Measurements from ENCODE around the gene KIAA0825.

The KIAA0825 gene

DNA sequence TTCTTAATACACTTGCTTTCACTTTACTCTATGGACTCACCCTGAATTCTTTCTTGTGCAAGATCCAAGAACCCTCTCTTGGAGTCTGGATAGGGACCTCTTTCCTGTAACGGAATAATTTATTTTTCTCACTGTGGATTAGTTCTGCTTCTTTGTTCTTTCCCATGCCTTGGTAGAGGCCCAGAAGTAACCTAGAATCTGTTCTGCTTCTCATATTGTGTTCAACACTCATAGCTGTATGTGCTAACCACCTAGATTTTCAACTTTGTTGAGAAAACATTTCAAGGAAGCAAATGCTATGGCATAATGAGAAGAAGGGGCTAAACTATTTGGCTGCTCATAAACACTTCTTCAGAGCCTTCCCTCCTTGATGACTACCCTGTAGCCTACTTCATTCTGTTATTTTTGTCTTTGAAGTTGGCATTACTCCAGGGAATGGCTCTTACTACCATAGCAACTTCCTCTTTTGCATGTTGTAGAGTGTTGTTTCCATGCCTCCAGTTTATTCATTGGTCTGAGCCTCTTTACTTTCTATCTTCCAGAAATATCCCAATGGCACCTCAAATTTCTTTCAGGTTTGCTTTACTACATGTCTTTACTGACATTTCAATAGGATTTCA, 74.3 kb downstream of the KIAA0825 start:
- Histone ChIP-seq H3K4me3 (ENCODE audit: low read depth in 1 of 2, low read length in 2 of 2) (no peak overlapping the region), H3K27me3 (ENCODE audit: insufficient read depth, low read length, poor library complexity) (no peaks in the 10 kb centered on the region), H3K9ac (ENCODE audit: low read depth, low read length) (no peak overlapping the region), H3K4me2 (ENCODE audit: insufficient read depth, low read length) (no peak overlapping the region), H3K9me3 (ENCODE audit: insufficient read depth, low read length, severe bottlenecking) (peaks cover 28% of the 10 kb centered on the region), H3K79me2 (ENCODE audit: insufficient read depth, low read length) (no peaks in the 10 kb centered on the region), H3K27ac (ENCODE audit: low read length) (no peak overlapping the region), H3K36me3 (ENCODE audit: insufficient read depth, low read length) (no peaks in the 10 kb centered on the region), H2AFZ (ENCODE audit: low read depth, low read length) (no peak overlapping the region), H3K4me1 (ENCODE audit: insufficient read depth, low read length) (no peaks in the 10 kb centered on the region), H4K20me1 (ENCODE audit: insufficient read depth, low read length) (no peaks in the 10 kb centered on the region)
- TF ChIP-seq, protein P1, sequence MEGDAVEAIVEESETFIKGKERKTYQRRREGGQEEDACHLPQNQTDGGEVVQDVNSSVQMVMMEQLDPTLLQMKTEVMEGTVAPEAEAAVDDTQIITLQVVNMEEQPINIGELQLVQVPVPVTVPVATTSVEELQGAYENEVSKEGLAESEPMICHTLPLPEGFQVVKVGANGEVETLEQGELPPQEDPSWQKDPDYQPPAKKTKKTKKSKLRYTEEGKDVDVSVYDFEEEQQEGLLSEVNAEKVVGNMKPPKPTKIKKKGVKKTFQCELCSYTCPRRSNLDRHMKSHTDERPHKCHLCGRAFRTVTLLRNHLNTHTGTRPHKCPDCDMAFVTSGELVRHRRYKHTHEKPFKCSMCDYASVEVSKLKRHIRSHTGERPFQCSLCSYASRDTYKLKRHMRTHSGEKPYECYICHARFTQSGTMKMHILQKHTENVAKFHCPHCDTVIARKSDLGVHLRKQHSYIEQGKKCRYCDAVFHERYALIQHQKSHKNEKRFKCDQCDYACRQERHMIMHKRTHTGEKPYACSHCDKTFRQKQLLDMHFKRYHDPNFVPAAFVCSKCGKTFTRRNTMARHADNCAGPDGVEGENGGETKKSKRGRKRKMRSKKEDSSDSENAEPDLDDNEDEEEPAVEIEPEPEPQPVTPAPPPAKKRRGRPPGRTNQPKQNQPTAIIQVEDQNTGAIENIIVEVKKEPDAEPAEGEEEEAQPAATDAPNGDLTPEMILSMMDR (IDR thresholded peaks at IDR 0.05; ENCODE audit: borderline replicate concordance, extremely low read depth, low read length, poor library complexity, severe bottlenecking), result no peak
- no peak for TF ChIP-seq EZH2 (IDR thresholded peaks at IDR 0.05; ENCODE audit: borderline replicate concordance, low read depth, low read length, severe bottlenecking)
- ATAC-seq (ENCODE audit: insufficient read depth, low read depth), result no peak
- DNase-seq, result no peak

DNA sequence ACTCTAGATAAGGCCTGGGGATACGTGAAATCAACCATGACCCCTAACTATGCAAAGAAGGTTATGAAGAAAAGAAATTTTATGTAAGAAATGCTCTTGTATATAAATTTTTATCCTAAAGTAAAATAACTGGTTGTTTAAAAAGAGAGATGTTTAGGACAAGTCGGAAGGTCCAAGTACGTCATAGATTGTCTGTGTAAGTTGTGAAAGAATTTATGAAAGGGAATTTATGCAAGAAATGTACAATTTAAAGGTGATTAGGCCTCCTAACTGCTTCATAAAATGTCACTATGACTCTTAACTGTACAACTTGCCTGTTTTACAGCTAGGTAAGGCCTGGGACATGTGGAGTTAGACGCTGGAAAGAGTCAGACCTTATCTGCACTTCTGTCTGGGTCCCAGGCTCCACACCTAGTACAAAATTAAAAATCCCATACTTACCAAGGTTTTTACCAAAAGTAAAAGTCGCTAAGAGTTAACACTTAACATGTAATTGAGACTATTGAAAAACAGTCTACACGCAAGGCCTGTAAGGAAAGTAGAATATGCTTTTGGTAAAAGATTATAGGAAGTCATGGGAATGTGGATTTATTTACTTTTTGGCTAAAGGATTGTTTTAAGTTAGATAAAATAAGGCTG, 77.4 kb downstream of the KIAA0825 start:
- Histone ChIP-seq H3K4me1 (ENCODE audit: insufficient read depth, low read length) (no peaks in the 10 kb centered on the region), H2AFZ (ENCODE audit: low read depth, low read length) (no peak overlapping the region), H3K9ac (ENCODE audit: low read depth, low read length) (no peak overlapping the region), H3K79me2 (ENCODE audit: insufficient read depth, low read length) (no peaks in the 10 kb centered on the region), H3K27me3 (ENCODE audit: insufficient read depth, low read length, poor library complexity) (no peaks in the 10 kb centered on the region), H3K9me3 (ENCODE audit: insufficient read depth, low read length, severe bottlenecking) (peaks cover 36% of the 10 kb centered on the region), H4K20me1 (ENCODE audit: insufficient read depth, low read length) (no peaks in the 10 kb centered on the region), H3K4me2 (ENCODE audit: insufficient read depth, low read length) (no peak overlapping the region), H3K36me3 (ENCODE audit: insufficient read depth, low read length) (no peaks in the 10 kb centered on the region), H3K4me3 (ENCODE audit: low read depth in 1 of 2, low read length in 2 of 2) (no peak overlapping the region), H3K27ac (ENCODE audit: low read length) (no peak overlapping the region)
- DNase-seq, result no peak
- ATAC-seq (ENCODE audit: insufficient read depth, low read depth), result no peak
- TF ChIP-seq, protein P1 (IDR thresholded peaks at IDR 0.05; ENCODE audit: borderline replicate concordance, extremely low read depth, low read length, poor library complexity, severe bottlenecking), result no peak
- no peak for TF ChIP-seq EZH2 (IDR thresholded peaks at IDR 0.05; ENCODE audit: borderline replicate concordance, low read depth, low read length, severe bottlenecking)

DNA sequence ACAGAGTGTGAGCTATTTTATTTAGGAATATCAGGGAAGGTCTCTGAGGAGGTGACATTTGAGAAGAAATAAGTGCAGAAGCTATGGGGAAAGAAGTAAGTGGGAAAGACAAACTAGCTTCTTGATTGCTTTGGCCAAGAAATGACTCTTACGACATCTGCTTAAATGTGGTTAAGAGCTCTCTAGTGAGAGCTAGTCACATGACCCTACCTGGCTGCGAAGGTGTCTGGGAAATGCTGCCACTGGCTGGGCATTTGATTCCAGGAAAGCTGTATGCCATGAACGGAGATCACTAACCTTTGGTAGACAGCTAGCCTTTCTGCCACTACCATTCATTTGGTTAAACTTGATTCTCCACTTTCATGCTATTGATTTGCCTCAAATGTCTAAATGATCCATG, 80.1 kb downstream of the KIAA0825 start:
- H3K36me3 ChIP-seq (ENCODE audit: insufficient read depth, low read length), result no peaks in the 10 kb centered on the region
- no peak overlapping the region for H3K27ac ChIP-seq (ENCODE audit: low read length)
- H2AFZ ChIP-seq (ENCODE audit: low read depth, low read length), result no peak overlapping the region
- H3K4me2 ChIP-seq (ENCODE audit: insufficient read depth, low read length), result no peak overlapping the region
- no peak overlapping the region for H3K4me3 ChIP-seq (ENCODE audit: low read depth in 1 of 2, low read length in 2 of 2)
- ATAC-seq (ENCODE audit: insufficient read depth, low read depth) (no peak), DNase-seq (no peak)
- peaks cover 36% of the 10 kb centered on the region for H3K9me3 ChIP-seq (ENCODE audit: insufficient read depth, low read length, severe bottlenecking)
- no peaks in the 10 kb centered on the region for H3K27me3 ChIP-seq (ENCODE audit: insufficient read depth, low read length, poor library complexity)
- TF ChIP-seq, protein P1 (IDR thresholded peaks at IDR 0.05; ENCODE audit: borderline replicate concordance, extremely low read depth, low read length, poor library complexity, severe bottlenecking), result no peak
- no peak for TF ChIP-seq EZH2 (IDR thresholded peaks at IDR 0.05; ENCODE audit: borderline replicate concordance, low read depth, low read length, severe bottlenecking)
- no peaks in the 10 kb centered on the region for H3K79me2 ChIP-seq (ENCODE audit: insufficient read depth, low read length)
- no peaks in the 10 kb centered on the region for H3K4me1 ChIP-seq (ENCODE audit: insufficient read depth, low read length)
- no peak overlapping the region for H3K9ac ChIP-seq (ENCODE audit: low read depth, low read length)
- H4K20me1 ChIP-seq (ENCODE audit: insufficient read depth, low read length), result no peaks in the 10 kb centered on the region
